H1 (cell line): Measurements from ENCODE around the gene ANAPC2. TPM values are rescaled to one million over a fixed set of nuclear protein-coding genes. Genes with fewer than 3 reads are reported as not detected.

Experiments
- CTCF ChIA-PET: fragments of 300-600 bp; sonication (Branson Sonifier 250); formaldehyde crosslinking; loops from one replicate; lab custom pipeline; 2021; ENCODE audit not compliant: partially characterized antibody; lab: Charles Lee
- POLR2A ChIA-PET: fragments of 300-600 bp; sonication (Branson Sonifier 250); formaldehyde crosslinking; loops from one replicate; lab custom pipeline; 2021; ENCODE audit warnings: inconsistent platforms; ENCODE audit not compliant: partially characterized antibody; lab: Charles Lee
- DNase-seq, 2 experiments: peaks; one replicate each; pipeline versions ENCODE4 v3.0.0 to v3.0.0-alpha.2; 2010 to 2022; ENCODE audit warnings: low spot score in 2 of 2, low read depth in 1 of 2, mixed read lengths in 1 of 2
- FAIRE-seq: peaks from 2 replicates; lab custom pipeline; 2011; peaks lifted over from hg19 to GRCh38; lab: Jason Lieb, UNC
- H2AFZ ChIP-seq: 2 replicates; pipeline ENCODE4 v1.8.1; 2012; ENCODE audit warnings: low read length, inconsistent platforms
- H2AK5ac ChIP-seq: 2 replicates; pipeline ENCODE4 v1.6.1; 2013; ENCODE audit warnings: low read depth, low read length
- H2BK120ac ChIP-seq: replicated peaks from 2 replicates; pipeline ENCODE3; 2013; ENCODE audit warnings: low read depth, low read length, inconsistent platforms
- H2BK12ac ChIP-seq: 2 replicates; pipeline ENCODE4 v1.6.1; 2013; ENCODE audit warnings: low read depth, low read length
- H2BK15ac ChIP-seq: 2 replicates; pipeline ENCODE4 v1.6.1; 2013; ENCODE audit warnings: low read length
- H2BK20ac ChIP-seq: 2 replicates; pipeline ENCODE4 v1.6.1; 2013; ENCODE audit warnings: low read length
- H2BK5ac ChIP-seq: 2 replicates; pipeline ENCODE4 v1.6.1; 2013; ENCODE audit warnings: low read depth, low read length
- H3K14ac ChIP-seq: 2 replicates; pipeline ENCODE4 v1.6.1; 2013; ENCODE audit warnings: inconsistent platforms; ENCODE audit not compliant: insufficient read length
- H3K18ac ChIP-seq: 2 replicates; pipeline ENCODE4 v1.6.1; 2013; ENCODE audit warnings: low read length; ENCODE audit errors: extremely low read depth
- H3K23ac ChIP-seq: 2 replicates; pipeline ENCODE4 v1.6.1; 2013; ENCODE audit warnings: inconsistent platforms; ENCODE audit not compliant: insufficient read length
- H3K23me2 ChIP-seq: 2 replicates; pipeline ENCODE4 v1.6.1; 2013; ENCODE audit warnings: low read depth, low read length
- H3K27ac ChIP-seq: 2 replicates; pipeline ENCODE4 v1.6.1; 2011; ENCODE audit warnings: low read depth, low read length, inconsistent platforms
- H3K27me3 ChIP-seq, 4 experiments: replicated peaks in 1 of 4; 1 replicate in 1 of 4; 2 replicates in 3 of 4; pipeline versions ENCODE4 v1.6.1 to v1.8.1; 2011 to 2013; ENCODE audit warnings: low read length in 3 of 4, mild to moderate bottlenecking in 3 of 4, inconsistent platforms in 2 of 4, mixed read lengths in 2 of 4, moderate library complexity in 1 of 4; ENCODE audit not compliant: control insufficient read depth in 3 of 4, insufficient read depth in 3 of 4; ENCODE audit errors: extremely low read depth in 1 of 4
- H3K36me3 ChIP-seq, 4 experiments: 2 replicates each; pipeline versions ENCODE4 v1.6.1 to v1.8.1; 2011 to 2013; ENCODE audit warnings: mild to moderate bottlenecking in 4 of 4, low read length in 3 of 4, moderate library complexity in 2 of 4, control low read depth in 1 of 4, inconsistent platforms in 1 of 4; ENCODE audit not compliant: insufficient read depth in 4 of 4, control insufficient read depth in 2 of 4
- H3K4ac ChIP-seq: replicated peaks from 2 replicates; pipeline ENCODE3; 2013; ENCODE audit warnings: low read length, low read depth, mixed read lengths, inconsistent platforms; ENCODE audit not compliant: insufficient read length
- H3K4me1 ChIP-seq, 4 experiments: replicated peaks in 1 of 4; 1 replicate in 1 of 4; 2 replicates in 3 of 4; pipeline versions ENCODE4 v1.6.1 to v1.8.1; 2011 to 2013; ENCODE audit warnings: low read length in 3 of 4, inconsistent platforms in 2 of 4, mixed read lengths in 1 of 4; ENCODE audit not compliant: insufficient read depth in 4 of 4, control insufficient read depth in 3 of 4
- H3K4me2 ChIP-seq, 2 experiments: 2 replicates each; pipeline versions ENCODE4 v1.6.1 to v1.8.1; 2011 to 2013; ENCODE audit warnings: low read depth in 2 of 2, low read length in 2 of 2, control low read depth in 1 of 2, inconsistent platforms in 1 of 2, mild to moderate bottlenecking in 1 of 2; ENCODE audit not compliant: insufficient read depth in 1 of 2
- H3K4me3 ChIP-seq, 4 experiments: fragments of 200-600, 300-600 bp in 1 of 4; sonication (generic), shearing (Covaris generic), sonication (Bioruptor Twin) in 1 of 4; 2 replicates each; pipeline versions ENCODE4 v1.5.1 to v1.8.1; 2011 to 2016; ENCODE audit warnings: low read length in 4 of 4, low read depth in 3 of 4, control low read depth in 2 of 4, inconsistent platforms in 2 of 4, mild to moderate bottlenecking in 2 of 4, mixed read lengths in 1 of 4, moderate library complexity in 1 of 4; ENCODE audit not compliant: insufficient read depth in 2 of 4; ENCODE audit errors: extremely low read depth in 1 of 4
- H3K56ac ChIP-seq: replicated peaks from 2 replicates; pipeline ENCODE3; 2013; ENCODE audit warnings: low read depth, mild to moderate bottlenecking, mixed read lengths, low read length, inconsistent platforms; ENCODE audit not compliant: insufficient read length
- H3K79me1 ChIP-seq: 2 replicates; pipeline ENCODE4 v1.6.1; 2013; ENCODE audit warnings: low read depth, low read length, control low read depth
- H3K79me2 ChIP-seq, 2 experiments: 2 replicates each; pipeline versions ENCODE4 v1.6.1 to v1.8.1; 2012 to 2013; ENCODE audit warnings: low read length in 2 of 2, mild to moderate bottlenecking in 2 of 2, inconsistent platforms in 1 of 2; ENCODE audit not compliant: insufficient read depth in 2 of 2, control insufficient read depth in 1 of 2
- H3K9ac ChIP-seq, 4 experiments: replicated peaks in 1 of 4; 1 replicate in 1 of 4; 2 replicates in 3 of 4; pipeline versions ENCODE4 v1.6.1 to v1.8.1; 2011 to 2013; ENCODE audit warnings: low read depth in 3 of 4, low read length in 3 of 4, control low read depth in 2 of 4, mild to moderate bottlenecking in 2 of 4, moderate library complexity in 2 of 4, inconsistent platforms in 1 of 4; ENCODE audit errors: extremely low read depth in 1 of 4
- H3K9me3 ChIP-seq, 2 experiments: 2 replicates each; pipeline versions ENCODE4 v1.6.1 to v1.8.1; 2012 to 2013; ENCODE audit warnings: mild to moderate bottlenecking in 2 of 2, moderate library complexity in 2 of 2, control low read depth in 1 of 2, inconsistent platforms in 1 of 2, low read depth in 1 of 2, low read length in 1 of 2, mixed read lengths in 1 of 2; ENCODE audit not compliant: insufficient read depth in 2 of 2
- H4K20me1 ChIP-seq, 2 experiments: replicated peaks in 1 of 2; 2 replicates each; pipeline versions ENCODE3 to v1.8.1; 2011 to 2013; ENCODE audit warnings: inconsistent platforms in 2 of 2, low read length in 2 of 2, mild to moderate bottlenecking in 1 of 2; ENCODE audit not compliant: insufficient read depth in 2 of 2, control insufficient read depth in 1 of 2
- H4K5ac ChIP-seq: 2 replicates; pipeline ENCODE4 v1.6.1; 2013; ENCODE audit warnings: low read length, low read depth, mixed read lengths, inconsistent platforms; ENCODE audit not compliant: insufficient read length
- H4K8ac ChIP-seq: 2 replicates; pipeline ENCODE4 v1.8.0; 2013; ENCODE audit warnings: mild to moderate bottlenecking, moderate library complexity, low read length, inconsistent platforms; ENCODE audit not compliant: insufficient read depth; ENCODE audit errors: extremely low read depth
- H4K91ac ChIP-seq: replicated peaks from 2 replicates; pipeline ENCODE3; 2013; ENCODE audit warnings: low read length, mixed read lengths, inconsistent platforms; ENCODE audit not compliant: insufficient read length
- ATF3 ChIP-seq: IDR thresholded peaks from 2 replicates; pipeline ENCODE4 v1.6.1; 2011; ENCODE audit warnings: low read depth, mild to moderate bottlenecking, low read length; ENCODE audit not compliant: insufficient read depth
- CBX5 ChIP-seq: fragments of 300-800, 300-1000 bp; sonication (generic); IDR thresholded peaks from 2 replicates; pipeline ENCODE4 v1.7.1; 2016; ENCODE audit warnings: antibody characterized with exemption, low read length, low read depth
- EZH2 ChIP-seq: fragments of 200-600 bp; sonication (generic); IDR thresholded peaks from 2 replicates; pipeline ENCODE4 v1.7.1; 2012; ENCODE audit warnings: low read depth, mild to moderate bottlenecking, moderate library complexity, low read length, inconsistent platforms; ENCODE audit not compliant: severe bottlenecking
- GABPA ChIP-seq: IDR thresholded peaks from 2 replicates; pipeline ENCODE4 v1.6.1; 2011; ENCODE audit warnings: mild to moderate bottlenecking, low read length, moderate library complexity, borderline replicate concordance; ENCODE audit not compliant: insufficient read depth
- HDAC2 ChIP-seq, 2 experiments: fragments of 300-600 bp in 1 of 2; sonication (generic) in 1 of 2; IDR thresholded peaks; 2 replicates each; pipeline ENCODE4 v1.6.1; 2011 to 2012; ENCODE audit warnings: low read depth in 2 of 2, low read length in 2 of 2, mild to moderate bottlenecking in 2 of 2, moderate library complexity in 2 of 2, borderline replicate concordance in 1 of 2, inconsistent platforms in 1 of 2
- POU5F1 ChIP-seq: IDR thresholded peaks from 2 replicates; pipeline ENCODE4 v1.6.1; 2011; ENCODE audit warnings: low read depth, mild to moderate bottlenecking, low read length, moderate library complexity
- SP1 ChIP-seq: IDR thresholded peaks from 2 replicates; pipeline ENCODE4 v1.6.1; 2011; ENCODE audit warnings: low read depth, low read length
- TAF7 ChIP-seq: optimal IDR thresholded peaks from 2 replicates; pipeline ENCODE3; 2011; ENCODE audit warnings: low read depth, mild to moderate bottlenecking, inconsistent platforms, low read length, moderate library complexity, borderline replicate concordance
- WGBS, 2 experiments: shearing (Covaris generic) in 1 of 2; methylation state at CpG; one replicate each; pipeline versions ENCODE4 v1.1.6 to v1.1.7; 2013 to 2015; ENCODE audit warnings: low lambda C conversion rate in 2 of 2, mixed read lengths in 2 of 2, inconsistent platforms in 1 of 2, low coverage in 1 of 2, missing lambda C conversion rate in 1 of 2; ENCODE audit not compliant: insufficient replicate concordance in 2 of 2, insufficient coverage in 1 of 2, insufficient read length in 1 of 2; ENCODE audit errors: extremely low coverage in 1 of 2, missing lambda C conversion rate in 1 of 2; 5-methylcytosine and 5-hydroxymethylcytosine counted together
- polyA plus RNA-seq, 7 experiments: library from polyadenylated mRNA; depleted of rRNA in 3 of 7; stranded (reverse) in 5 of 7; unstranded in 2 of 7; fragments of >200 nt in 5 of 7; fragments of 200-250 nt in 2 of 7; gene quantifications; 1 replicate in 5 of 7; 2 replicates in 1 of 7; 4 replicates in 1 of 7; pipeline versions ENCODE4 v1.2.1 to v1.2.3, GENCODE V29; 2011 to 2013; ENCODE audit warnings: missing spikeins in 2 of 7, mixed read lengths in 2 of 7
- total RNA-seq: library from RNA; stranded (reverse); fragmentation: NEBNext Ultra II Directional; extraction: Animal tissue kit (Norgen Biotek cat#: 25700); gene quantifications from 2 replicates; pipeline ENCODE4 v1.2.1, GENCODE V29; 2021

The ANAPC2 gene
- total and polyA plus RNA-seq, 2 of the 8 experiments (the other 6 are each of a cell fraction or from before 2014, with no cell fraction given), result 30.2 to 37.7 TPM

- Histone ChIP-seq H2BK20ac (no peak overlapping the region), H2BK15ac (no peak overlapping the region), H2BK5ac (no peak overlapping the region), H3K23ac (no peak overlapping the region), H3K79me2 (no peaks in the 10 kb centered on the region), H3K27ac (no peak overlapping the region), H3K23me2 (peaks cover under 1% of the 10 kb centered on the region; the same call in 1 of the 2 replicates)
- no peak for FAIRE-seq
- CTCF ChIA-PET, result interaction anchor here (0.6 to 3.8 kb wide), 16 partner anchors 11 to 98 kb away, joined by 3 to 19 read pairs (median 4); partner anchors contain the start of genes LRRC26, RNF224 and TPRN
- TF ChIP-seq TAF7, result no peak
- no peak for TF ChIP-seq EZH2
- no peak for TF ChIP-seq ATF3
- no peak for TF ChIP-seq POU5F1
- TF ChIP-seq HDAC2 (IDR thresholded peaks at IDR 0.05; ENCODE audit: borderline replicate concordance in 1 of 2, low read depth in 2 of 2, low read length in 2 of 2), result no peak
- TF ChIP-seq CBX5, result no peak
- no peak for TF ChIP-seq GABPA
- TF ChIP-seq SP1, result no peak
- TF ChIP-seq, all 59 proteins: peak for 0
- H2BK12ac ChIP-seq, result no peak overlapping the region
- H3K4me2 ChIP-seq, result 0 out of 4 replicates have a peak overlapping the region, but pooled peaks of 1 of the 2 experiments have one; percentile 37
- no peak overlapping the region for H4K91ac ChIP-seq
- no peak overlapping the region for H2AFZ ChIP-seq
- no peak overlapping the region for H2BK120ac ChIP-seq
- H3K9ac ChIP-seq, result no peak overlapping the region
- H3K4ac ChIP-seq, result no peak overlapping the region
- peaks cover 0 to 22% (median 7%) of the 10 kb centered on the region in 4 experiments; a peak in 6 of 8 replicates for H3K36me3 ChIP-seq
- H3K14ac ChIP-seq, result no peak overlapping the region
- H3K56ac ChIP-seq, result no peak overlapping the region
- peaks cover 0 to 17% of the 10 kb centered on the region in 2 experiments for H4K20me1 ChIP-seq
- POLR2A ChIA-PET, result interaction anchor here (0.7 to 69.9 kb wide), 12 partner anchors 9 to 130 kb away, joined by 3 to 1462 read pairs (median 4); partner anchors contain the start of genes ANAPC2, MAN1B1, NDOR1 and NELFB
- H4K5ac ChIP-seq, result no peak overlapping the region
- H3K4me3 ChIP-seq, result no peak overlapping the region
- H3K9me3 ChIP-seq, result no peaks in the 10 kb centered on the region
- no peak for DNase-seq
- H3K79me1 ChIP-seq, result no peaks in the 10 kb centered on the region; the same call in 1 of the 2 replicates
- no peak overlapping the region for H4K8ac ChIP-seq
- H2AK5ac ChIP-seq, result no peak overlapping the region
- WGBS, 2 experiments, result 89% methylated on average over 19 of the region's 30 CpGs; no CpG with 5 or more reads in 1 of the 2 experiments
- H3K27me3 ChIP-seq, result no peaks in the 10 kb centered on the region
- H3K18ac ChIP-seq, result no peak overlapping the region
- H3K4me1 ChIP-seq, result peaks cover 0 to 7% (median 4%) of the 10 kb centered on the region in 4 experiments; a peak in 5 of 7 replicates
These were observed 28.0 kb upstream of the ANAPC2 start for GRCh38 chr9:137216188-137216965.
